Measurements from ENCODE around the gene ZBTB46.
"Not testable (repeated sequence)": the region's sequence is repeated elsewhere in the genome, so short reads cannot be mapped to it uniquely, and the experiment has no call there.

ZBTB46 gene

GRCh38 chr20:63857764-63858392 is 26.8 kb upstream of the ZBTB46 start:
- no peak for DNase-seq

GRCh38 chr20:63856098-63856511 is 25.0 kb upstream of the ZBTB46 start:
- DNase-seq = no peak

GRCh38 chr20:63855363-63856097 is 24.5 kb upstream of the ZBTB46 start:
- no peak for DNase-seq

GRCh38 chr20:63854766-63855362 is 23.8 kb upstream of the ZBTB46 start:
- peak; percentile 9 to 25 (median 17) for DNase-seq

GRCh38 chr20:63854069-63854765 is 23.2 kb upstream of the ZBTB46 start:
- peak; percentile 82 to 90 (median 85) for DNase-seq

GRCh38 chr20:63853733-63854068 is 22.6 kb upstream of the ZBTB46 start:
- not testable (repeated sequence) for DNase-seq

- DNase-seq = not testable (repeated sequence)
Observed at GRCh38 chr20:63851548-63851943, 20.5 kb upstream of the ZBTB46 start.

- peak; percentile 81 to 83 (median 83) for DNase-seq
Observed at GRCh38 chr20:63850689-63851547, 19.9 kb upstream of the ZBTB46 start.

GRCh38 chr20:63848003-63848911 is 17.2 kb upstream of the ZBTB46 start:
- DNase-seq = peak in 2 of 3 donors; percentile 22 to 42

- DNase-seq = peak; percentile 46 to 62 (median 49)
Observed at GRCh38 chr20:63847237-63848002, 16.4 kb upstream of the ZBTB46 start.

- no peak for DNase-seq
Observed at GRCh38 chr20:63846888-63847236, 15.8 kb upstream of the ZBTB46 start.

GRCh38 chr20:63846128-63846771 is 15.2 kb upstream of the ZBTB46 start:
- peak in 1 of 3 donors; percentile 29 for DNase-seq

- DNase-seq = no peak
Observed at GRCh38 chr20:63844511-63844991, 13.5 kb upstream of the ZBTB46 start.

GRCh38 chr20:63843778-63844177 is 12.7 kb upstream of the ZBTB46 start:
- no peak for DNase-seq

- DNase-seq = no peak
Observed at GRCh38 chr20:63843222-63843621, 12.2 kb upstream of the ZBTB46 start.

GRCh38 chr20:63842258-63842657 is 11.2 kb upstream of the ZBTB46 start:
- no peak for DNase-seq

- no peak for DNase-seq
Observed at GRCh38 chr20:63840405-63840828, 9.4 kb upstream of the ZBTB46 start.

GRCh38 chr20:63839620-63840019 is 8.6 kb upstream of the ZBTB46 start:
- DNase-seq = no peak

GRCh38 chr20:63837479-63837878 is 6.4 kb upstream of the ZBTB46 start:
- DNase-seq = peak; percentile 82 to 86 (median 85)

Data from suppressor macrophage treated with lipopolysaccharide for 1 hour (primary cell).